Nephron (organoid): ENCODE results near the gene HSPB1.
A peak's percentile ranks its signal among the peaks of the same experiment; 100 is the strongest.
"Not testable (repeated sequence)": the region's sequence is repeated elsewhere in the genome, so short reads cannot be mapped to it uniquely, and the experiment has no call there.

Source experiments
- H3K27ac Mint-ChIP-seq, 3 experiments: 2 replicates each; pipeline ENCODE4 v1.8.0; 2020; ENCODE audit warnings: mixed read lengths in 3 of 3, mild to moderate bottlenecking in 2 of 3, moderate library complexity in 1 of 3
- H3K27me3 Mint-ChIP-seq: 2 replicates; pipeline ENCODE4 v1.8.0; 2021; ENCODE audit warnings: low read depth, mild to moderate bottlenecking, moderate library complexity, mixed read lengths
- H3K36me3 Mint-ChIP-seq: 2 replicates; pipeline ENCODE4 v1.8.0; 2020; ENCODE audit warnings: low read depth, mixed read lengths
- H3K4me1 Mint-ChIP-seq: 2 replicates; pipeline ENCODE4 v1.8.0; 2020; ENCODE audit warnings: mixed read lengths
- H3K4me3 Mint-ChIP-seq, 3 experiments: 2 replicates each; pipeline ENCODE4 v1.8.0; 2020; ENCODE audit warnings: mild to moderate bottlenecking in 3 of 3, mixed read lengths in 3 of 3, moderate library complexity in 2 of 3
- H3K9me3 Mint-ChIP-seq: 2 replicates; pipeline ENCODE4 v1.8.0; 2020; ENCODE audit warnings: mixed read lengths
- TF ChIP-seq, protein P1 (sequence below), 3 experiments: fragments of 200-600 bp; sonication (generic); IDR thresholded peaks; one replicate each; pipeline ENCODE4 v1.5.0; 2021; ENCODE audit warnings: antibody characterized with exemption in 3 of 3; ENCODE audit not compliant: unreplicated experiment in 3 of 3

The HSPB1 gene

DNA sequence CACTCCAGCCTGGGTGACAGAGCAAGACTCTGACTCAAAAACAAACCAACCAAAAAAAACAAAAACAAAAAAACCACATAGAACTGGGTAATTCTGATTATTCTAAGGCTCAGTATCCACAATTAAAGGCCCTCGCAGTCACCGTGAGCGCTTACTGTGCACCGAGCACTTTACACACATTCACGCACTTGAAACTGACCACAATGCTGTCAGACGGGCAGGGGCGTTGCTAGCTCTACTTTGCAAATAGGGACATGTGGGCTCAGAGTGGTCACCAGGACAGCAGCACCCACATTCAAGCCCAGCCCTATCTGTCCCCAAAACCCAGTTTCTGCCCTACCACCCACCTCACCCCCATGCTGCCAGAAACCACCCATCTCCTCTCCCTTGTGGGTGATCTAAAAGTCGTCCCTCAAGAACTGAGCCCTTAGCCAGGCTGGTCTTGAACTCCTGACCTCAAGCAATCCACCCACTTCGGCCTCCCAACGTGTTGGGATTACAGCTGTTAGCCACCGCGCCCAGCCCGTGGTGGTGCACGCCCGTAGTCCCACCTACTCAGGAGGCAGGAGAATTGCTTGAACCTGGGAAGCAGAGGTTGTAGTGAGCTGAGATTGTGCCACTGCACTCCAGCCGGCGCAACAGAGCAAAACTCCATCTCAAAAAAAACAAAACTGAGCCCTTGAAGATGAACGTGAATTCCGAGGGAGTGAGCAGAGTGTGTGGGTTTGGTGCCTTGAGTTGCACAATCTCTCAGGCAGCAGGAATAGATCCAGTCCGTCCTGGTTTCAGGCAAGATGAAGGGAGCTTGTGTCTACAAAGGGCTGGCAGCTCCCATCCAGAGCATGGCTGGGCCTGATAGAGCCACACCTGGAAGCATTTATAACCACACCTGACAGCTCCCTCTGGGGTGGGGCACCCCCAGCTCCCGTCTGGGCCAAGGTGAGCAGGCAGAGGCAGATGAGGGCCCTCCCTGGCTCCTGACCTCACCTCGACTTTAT lies 5.4 kb upstream of the HSPB1 start:
- peaks cover 4% of the 10 kb centered on the region for H3K27me3 Mint-ChIP-seq
- TF ChIP-seq, protein P1, sequence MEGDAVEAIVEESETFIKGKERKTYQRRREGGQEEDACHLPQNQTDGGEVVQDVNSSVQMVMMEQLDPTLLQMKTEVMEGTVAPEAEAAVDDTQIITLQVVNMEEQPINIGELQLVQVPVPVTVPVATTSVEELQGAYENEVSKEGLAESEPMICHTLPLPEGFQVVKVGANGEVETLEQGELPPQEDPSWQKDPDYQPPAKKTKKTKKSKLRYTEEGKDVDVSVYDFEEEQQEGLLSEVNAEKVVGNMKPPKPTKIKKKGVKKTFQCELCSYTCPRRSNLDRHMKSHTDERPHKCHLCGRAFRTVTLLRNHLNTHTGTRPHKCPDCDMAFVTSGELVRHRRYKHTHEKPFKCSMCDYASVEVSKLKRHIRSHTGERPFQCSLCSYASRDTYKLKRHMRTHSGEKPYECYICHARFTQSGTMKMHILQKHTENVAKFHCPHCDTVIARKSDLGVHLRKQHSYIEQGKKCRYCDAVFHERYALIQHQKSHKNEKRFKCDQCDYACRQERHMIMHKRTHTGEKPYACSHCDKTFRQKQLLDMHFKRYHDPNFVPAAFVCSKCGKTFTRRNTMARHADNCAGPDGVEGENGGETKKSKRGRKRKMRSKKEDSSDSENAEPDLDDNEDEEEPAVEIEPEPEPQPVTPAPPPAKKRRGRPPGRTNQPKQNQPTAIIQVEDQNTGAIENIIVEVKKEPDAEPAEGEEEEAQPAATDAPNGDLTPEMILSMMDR (IDR thresholded peaks at IDR 0.05; ENCODE audit: unreplicated experiment in 3 of 3) = no peak

DNA sequence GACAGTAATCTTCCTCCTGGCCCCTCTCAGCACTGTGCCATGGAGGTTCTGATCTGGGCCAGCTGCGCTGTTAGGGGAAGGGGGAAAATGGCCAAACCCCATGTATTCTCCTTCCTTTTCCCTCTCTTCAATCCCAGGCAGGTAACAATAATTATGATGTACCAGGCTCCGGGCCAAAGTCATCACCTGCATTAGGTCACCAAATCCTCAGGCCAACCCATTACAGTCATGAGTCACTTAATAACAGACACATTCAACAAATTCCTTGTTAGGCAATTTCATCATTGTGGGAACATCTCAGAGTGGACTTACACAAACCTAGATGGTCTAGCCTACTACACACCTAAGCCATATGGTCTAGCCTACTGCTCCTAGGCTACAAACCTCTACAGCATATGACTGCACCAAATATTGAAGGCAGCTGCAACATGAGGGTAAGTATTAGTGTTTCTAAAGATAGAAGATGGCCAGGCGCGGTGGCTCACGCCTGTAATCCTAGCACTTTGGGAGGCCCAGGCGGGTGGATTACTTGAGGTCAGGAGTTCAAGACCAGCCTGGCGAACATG lies 2.2 kb upstream of the HSPB1 start:
- Mint-ChIP-seq H3K4me3 (peak overlapping the region in 2 of 3 experiments; percentile 32 to 60), H3K9me3 (no peaks in the 10 kb centered on the region), H3K36me3 (peaks cover 3% of the 10 kb centered on the region), H3K27me3 (peaks cover 4% of the 10 kb centered on the region), H3K4me1 (peaks cover 26% of the 10 kb centered on the region), H3K27ac (peak overlapping the region in 2 of 3 experiments; percentile 37 to 50)
- TF ChIP-seq, protein P1 (IDR thresholded peaks at IDR 0.05; ENCODE audit: unreplicated experiment in 3 of 3) = no peak

More for the DNA sequence above, 5.4 kb upstream of the HSPB1 start:
- H3K27ac Mint-ChIP-seq = peak overlapping the region; percentile 15 to 71 (median 68)
- H3K4me1 Mint-ChIP-seq = peaks cover 33% of the 10 kb centered on the region
- H3K4me3 Mint-ChIP-seq = peak overlapping the region in 1 of 3 experiments; percentile 50
- no peaks in the 10 kb centered on the region for H3K9me3 Mint-ChIP-seq
- no peaks in the 10 kb centered on the region for H3K36me3 Mint-ChIP-seq

DNA sequence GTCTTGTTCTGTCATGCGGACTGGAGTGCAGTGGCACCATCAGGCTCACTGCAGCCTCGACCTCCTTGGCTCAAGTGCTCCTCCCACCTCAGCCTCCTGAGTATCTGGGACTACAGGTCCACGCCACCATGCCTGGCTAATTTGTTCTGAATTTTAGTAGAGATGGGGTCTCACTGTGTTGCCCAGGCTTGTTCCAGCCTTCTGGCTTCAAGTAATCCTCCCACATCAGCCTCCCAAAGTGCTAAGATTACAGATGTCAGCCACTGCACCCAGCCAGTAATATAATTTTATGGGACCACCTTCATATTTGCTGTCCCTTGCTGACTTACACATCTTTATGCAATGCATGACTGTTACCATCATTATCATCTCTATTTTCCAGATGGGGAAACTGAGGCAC lies 1.5 kb upstream of the HSPB1 start:
- H3K27me3 Mint-ChIP-seq = peaks cover 4% of the 10 kb centered on the region

DNA sequence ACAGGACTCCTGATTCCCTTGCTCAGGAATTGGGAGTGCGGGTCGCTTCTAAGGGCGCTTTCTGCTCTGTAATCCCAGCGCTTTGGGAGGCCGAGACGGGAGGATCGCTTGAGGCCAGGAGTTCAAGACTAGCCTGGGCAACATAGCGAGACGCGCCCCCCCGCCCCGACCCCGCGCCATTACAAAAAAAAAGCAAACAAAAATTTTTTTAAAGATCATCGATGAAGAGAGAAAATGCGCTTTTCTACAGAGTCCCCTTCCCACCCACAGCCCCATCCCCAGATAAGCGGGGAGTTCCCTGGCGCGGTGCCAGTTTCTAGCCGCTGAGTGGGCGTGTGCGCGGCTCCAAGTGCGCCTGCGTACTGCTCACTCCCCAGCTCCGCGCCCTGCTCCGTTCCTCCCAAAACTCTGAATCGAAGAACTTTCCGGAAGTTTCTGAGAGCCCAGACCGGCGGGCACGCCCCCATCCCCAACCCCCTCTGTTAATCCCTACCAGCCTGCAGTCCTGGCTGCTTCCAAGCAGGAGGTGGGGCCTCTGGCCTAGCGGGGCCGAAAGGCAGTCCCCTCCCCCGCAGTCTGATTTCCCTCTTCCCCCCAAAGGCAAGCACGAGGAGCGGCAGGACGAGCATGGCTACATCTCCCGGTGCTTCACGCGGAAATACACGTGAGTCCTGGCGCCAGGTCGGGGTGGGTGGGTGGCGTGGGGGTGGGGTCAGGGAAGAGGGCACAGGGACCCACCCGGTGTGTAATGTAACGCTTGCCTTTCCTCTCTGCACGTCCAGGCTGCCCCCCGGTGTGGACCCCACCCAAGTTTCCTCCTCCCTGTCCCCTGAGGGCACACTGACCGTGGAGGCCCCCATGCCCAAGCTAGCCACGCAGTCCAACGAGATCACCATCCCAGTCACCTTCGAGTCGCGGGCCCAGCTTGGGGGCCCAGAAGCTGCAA lies 1.0 kb downstream of the HSPB1 start:
- Mint-ChIP-seq H3K27me3 (no peaks in the 10 kb centered on the region), H3K4me1 (peaks cover 31% of the 10 kb centered on the region), H3K9me3 (no peaks in the 10 kb centered on the region), H3K36me3 (peaks cover 3% of the 10 kb centered on the region), H3K27ac (peak overlapping the region; percentile 95 to 99 (median 98)), H3K4me3 (peak overlapping the region; percentile 92 to 97 (median 96))
- TF ChIP-seq, protein P1 (IDR thresholded peaks at IDR 0.05; ENCODE audit: unreplicated experiment in 3 of 3) = no peak

More for the DNA sequence above, 1.5 kb upstream of the HSPB1 start:
- Mint-ChIP-seq H3K9me3 (no peaks in the 10 kb centered on the region), H3K27ac (no peak overlapping the region), H3K36me3 (peaks cover 3% of the 10 kb centered on the region), H3K4me3 (peak overlapping the region in 2 of 3 experiments; percentile 23 to 51), H3K4me1 (peaks cover 26% of the 10 kb centered on the region)
- TF ChIP-seq, protein P1 (IDR thresholded peaks at IDR 0.05; ENCODE audit: unreplicated experiment in 3 of 3) = no peak

DNA sequence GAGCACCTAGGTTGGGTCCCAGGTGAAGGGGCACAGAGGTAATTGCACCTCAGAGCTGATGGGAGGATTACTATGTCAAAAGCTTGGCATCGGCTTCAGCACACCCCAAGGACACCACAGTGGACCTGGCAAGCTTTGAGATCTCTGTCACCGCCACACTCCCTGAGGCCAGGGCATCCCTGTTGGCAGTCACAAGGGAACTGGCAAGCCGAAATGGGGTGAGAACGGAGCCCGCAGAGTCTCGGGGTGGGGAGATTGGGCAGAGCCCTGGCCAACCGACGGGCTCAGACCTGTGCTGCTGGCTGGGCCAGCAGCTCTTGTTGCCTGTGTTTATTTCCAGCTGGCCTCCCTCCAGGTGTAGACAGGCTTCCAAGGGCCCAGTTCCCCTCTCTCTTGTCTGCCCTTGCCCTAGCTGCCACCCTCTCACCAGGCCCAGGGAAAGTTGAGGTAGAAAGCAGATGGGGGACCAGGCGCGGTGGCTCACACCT lies 2.5 kb downstream of the HSPB1 start:
- peaks cover 32% of the 10 kb centered on the region for H3K4me1 Mint-ChIP-seq
- H3K27ac Mint-ChIP-seq = peak overlapping the region in 2 of 3 experiments; percentile 95 to 98
- H3K36me3 Mint-ChIP-seq = peaks cover 3% of the 10 kb centered on the region
- H3K9me3 Mint-ChIP-seq = no peaks in the 10 kb centered on the region
- H3K4me3 Mint-ChIP-seq = peak overlapping the region; percentile 53 to 97 (median 96)
- no peaks in the 10 kb centered on the region for H3K27me3 Mint-ChIP-seq
- TF ChIP-seq, protein P1 (IDR thresholded peaks at IDR 0.05; ENCODE audit: unreplicated experiment in 3 of 3) = no peak

DNA sequence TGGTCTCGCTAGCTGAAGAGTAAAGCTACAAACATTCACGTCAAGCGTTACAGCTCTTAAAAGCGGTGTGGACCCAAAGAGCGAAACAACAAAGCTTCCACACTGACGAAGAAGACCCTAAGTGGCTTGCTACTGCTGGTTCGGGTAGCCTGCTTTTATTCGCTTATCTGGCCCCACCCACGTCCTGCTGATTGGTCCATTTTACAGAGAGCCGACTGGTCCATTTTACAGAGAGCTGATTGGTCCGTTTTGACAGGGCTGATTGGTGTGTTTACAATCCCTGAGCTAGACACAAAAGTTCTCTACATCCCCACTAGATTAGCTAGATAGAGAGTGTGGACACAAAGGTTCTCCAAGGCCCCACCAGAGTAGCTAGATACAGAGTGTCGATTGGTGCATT lies 6.4 kb downstream of the HSPB1 start:
- not testable (repeated sequence) for H3K4me3 Mint-ChIP-seq, H3K27me3 Mint-ChIP-seq, H3K36me3 Mint-ChIP-seq, H3K27ac Mint-ChIP-seq, H3K9me3 Mint-ChIP-seq
- H3K4me1 Mint-ChIP-seq = peaks cover 31% of the 10 kb centered on the region

DNA sequence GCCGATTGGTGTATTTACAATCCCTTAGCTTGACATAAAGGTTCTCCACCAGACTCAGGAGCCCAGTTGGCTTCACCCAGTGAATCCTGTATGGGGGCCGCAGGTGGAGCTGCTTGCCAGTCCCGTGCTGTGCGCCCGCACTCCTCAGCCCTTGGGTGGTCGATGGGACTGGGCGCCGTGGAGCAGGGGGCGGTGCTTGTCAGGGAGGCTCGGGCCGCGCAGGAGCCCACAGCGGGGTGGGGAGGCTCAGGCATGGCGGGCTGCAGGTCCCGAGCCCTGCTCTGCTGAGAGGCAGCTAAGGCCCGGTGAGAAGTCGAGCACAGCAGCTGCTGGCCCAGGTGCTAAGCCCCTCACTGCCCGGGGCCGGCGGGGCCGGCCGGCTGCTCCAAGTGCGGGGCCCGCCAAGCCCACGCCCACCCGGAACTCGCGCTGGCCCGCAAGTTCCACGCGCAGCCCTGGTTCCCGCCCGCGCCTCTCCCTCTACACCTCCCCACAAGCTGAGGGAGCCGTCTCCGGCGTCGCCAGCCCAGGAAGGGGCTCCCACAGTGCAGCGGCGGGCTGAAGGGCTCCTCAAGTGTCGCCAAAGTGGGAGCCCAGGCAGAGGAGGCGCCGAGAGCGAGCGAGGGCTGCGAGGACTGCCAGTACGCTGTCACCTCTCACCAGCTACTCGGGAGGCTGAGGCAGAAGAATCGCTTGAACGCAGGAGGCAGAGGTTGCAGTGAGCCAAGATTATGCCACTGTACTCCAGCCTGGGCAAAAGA lies 7.0 kb downstream of the HSPB1 start:
- not testable (repeated sequence) for H3K4me3 Mint-ChIP-seq

More for the DNA sequence above, 7.0 kb downstream of the HSPB1 start:
- H3K9me3 Mint-ChIP-seq, H3K27ac Mint-ChIP-seq, H3K36me3 Mint-ChIP-seq, H3K27me3 Mint-ChIP-seq: not testable (repeated sequence)
- peaks cover 28% of the 10 kb centered on the region for H3K4me1 Mint-ChIP-seq
